Nephron (organoid): ENCODE measurements around the gene LPP.

Experiments used
- H3K27ac Mint-ChIP-seq, 3 experiments: 2 replicates each; pipeline ENCODE4 v1.8.0; 2020; ENCODE audit warnings: mixed read lengths in 3 of 3, mild to moderate bottlenecking in 2 of 3, moderate library complexity in 1 of 3
- H3K27me3 Mint-ChIP-seq: 2 replicates; pipeline ENCODE4 v1.8.0; 2021; ENCODE audit warnings: low read depth, mild to moderate bottlenecking, moderate library complexity, mixed read lengths
- H3K36me3 Mint-ChIP-seq: 2 replicates; pipeline ENCODE4 v1.8.0; 2020; ENCODE audit warnings: low read depth, mixed read lengths
- H3K4me1 Mint-ChIP-seq: 2 replicates; pipeline ENCODE4 v1.8.0; 2020; ENCODE audit warnings: mixed read lengths
- H3K4me3 Mint-ChIP-seq, 3 experiments: 2 replicates each; pipeline ENCODE4 v1.8.0; 2020; ENCODE audit warnings: mild to moderate bottlenecking in 3 of 3, mixed read lengths in 3 of 3, moderate library complexity in 2 of 3
- H3K9me3 Mint-ChIP-seq: 2 replicates; pipeline ENCODE4 v1.8.0; 2020; ENCODE audit warnings: mixed read lengths
- TF ChIP-seq, protein P1 (sequence below), 3 experiments: fragments of 200-600 bp; sonication (generic); IDR thresholded peaks; one replicate each; pipeline ENCODE4 v1.5.0; 2021; ENCODE audit warnings: antibody characterized with exemption in 3 of 3; ENCODE audit not compliant: unreplicated experiment in 3 of 3

The LPP gene

DNA sequence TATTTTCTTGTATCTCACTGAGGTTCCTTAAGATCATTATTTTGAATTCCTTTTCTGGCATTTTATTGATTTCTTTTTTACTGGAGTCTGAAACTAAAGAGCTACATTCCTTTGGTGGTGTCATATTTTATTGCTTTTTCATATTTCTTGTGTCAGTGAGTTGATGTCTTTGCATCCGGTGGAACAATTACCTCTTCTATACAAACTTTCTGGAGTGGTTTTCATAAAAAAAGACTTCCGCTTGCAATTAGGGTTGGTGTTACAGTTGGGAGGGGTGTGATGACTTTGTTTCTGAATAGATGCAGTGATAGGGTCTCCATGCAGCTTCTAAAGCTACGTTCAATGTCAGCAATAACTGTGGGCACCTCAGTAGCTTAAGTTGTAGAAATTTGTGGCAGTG is 181.7 kb downstream of the LPP start:
- Mint-ChIP-seq H3K9me3 (no peaks in the 10 kb centered on the region), H3K4me1 (peaks cover 27% of the 10 kb centered on the region), H3K4me3 (no peak overlapping the region), H3K36me3 (peaks cover 5% of the 10 kb centered on the region), H3K27ac (no peak overlapping the region), H3K27me3 (no peaks in the 10 kb centered on the region)
- TF ChIP-seq, protein P1, sequence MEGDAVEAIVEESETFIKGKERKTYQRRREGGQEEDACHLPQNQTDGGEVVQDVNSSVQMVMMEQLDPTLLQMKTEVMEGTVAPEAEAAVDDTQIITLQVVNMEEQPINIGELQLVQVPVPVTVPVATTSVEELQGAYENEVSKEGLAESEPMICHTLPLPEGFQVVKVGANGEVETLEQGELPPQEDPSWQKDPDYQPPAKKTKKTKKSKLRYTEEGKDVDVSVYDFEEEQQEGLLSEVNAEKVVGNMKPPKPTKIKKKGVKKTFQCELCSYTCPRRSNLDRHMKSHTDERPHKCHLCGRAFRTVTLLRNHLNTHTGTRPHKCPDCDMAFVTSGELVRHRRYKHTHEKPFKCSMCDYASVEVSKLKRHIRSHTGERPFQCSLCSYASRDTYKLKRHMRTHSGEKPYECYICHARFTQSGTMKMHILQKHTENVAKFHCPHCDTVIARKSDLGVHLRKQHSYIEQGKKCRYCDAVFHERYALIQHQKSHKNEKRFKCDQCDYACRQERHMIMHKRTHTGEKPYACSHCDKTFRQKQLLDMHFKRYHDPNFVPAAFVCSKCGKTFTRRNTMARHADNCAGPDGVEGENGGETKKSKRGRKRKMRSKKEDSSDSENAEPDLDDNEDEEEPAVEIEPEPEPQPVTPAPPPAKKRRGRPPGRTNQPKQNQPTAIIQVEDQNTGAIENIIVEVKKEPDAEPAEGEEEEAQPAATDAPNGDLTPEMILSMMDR (IDR thresholded peaks at IDR 0.05; ENCODE audit: unreplicated experiment in 3 of 3), result no peak

DNA sequence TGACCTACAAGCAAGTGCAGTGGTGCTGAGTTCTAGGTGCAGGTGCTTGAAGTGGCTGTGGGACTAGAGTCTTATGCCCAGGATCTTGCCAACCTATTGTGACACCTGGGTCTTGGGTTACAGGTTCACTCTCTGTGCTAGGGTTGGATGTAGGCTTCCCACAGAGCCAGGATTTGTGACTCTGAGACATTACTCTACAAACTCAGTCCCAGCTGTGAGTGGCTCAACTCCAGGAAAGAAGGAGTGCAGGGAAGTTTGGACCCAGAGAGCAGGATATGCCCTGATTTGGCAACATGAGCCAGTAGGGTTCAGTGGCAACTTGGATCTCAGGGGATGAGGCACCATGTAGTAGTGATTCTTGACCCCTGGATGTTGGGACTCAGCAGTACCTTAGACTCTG is 182.2 kb downstream of the LPP start:
- Mint-ChIP-seq H3K36me3 (peaks cover 5% of the 10 kb centered on the region), H3K27me3 (no peaks in the 10 kb centered on the region), H3K4me3 (no peak overlapping the region), H3K4me1 (peaks cover 23% of the 10 kb centered on the region), H3K27ac (no peak overlapping the region), H3K9me3 (no peaks in the 10 kb centered on the region)
- TF ChIP-seq, protein P1 (IDR thresholded peaks at IDR 0.05; ENCODE audit: unreplicated experiment in 3 of 3), result no peak

DNA sequence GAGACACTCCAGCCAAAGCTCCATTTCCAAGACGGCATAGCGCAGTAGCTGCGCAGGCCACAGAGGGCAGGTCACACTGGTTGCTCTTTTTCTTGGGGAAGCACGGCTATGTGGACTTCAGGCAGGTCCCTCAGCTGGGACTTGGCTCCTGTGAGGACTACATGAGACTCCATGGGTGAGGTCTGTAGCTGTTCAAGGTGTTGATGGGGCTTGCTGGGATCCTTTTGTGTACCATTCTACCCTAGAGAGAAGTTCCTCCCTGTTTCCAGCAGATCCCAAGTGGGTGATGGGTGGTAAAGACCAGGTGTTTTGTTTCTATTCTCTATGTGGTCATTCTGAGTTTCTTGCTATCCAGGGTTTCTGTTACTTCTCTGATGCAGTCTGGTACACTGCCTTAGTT is 183.3 kb downstream of the LPP start:
- H3K27me3 Mint-ChIP-seq, result no peaks in the 10 kb centered on the region
- TF ChIP-seq, protein P1 (IDR thresholded peaks at IDR 0.05; ENCODE audit: unreplicated experiment in 3 of 3), result no peak
- H3K27ac Mint-ChIP-seq, result no peak overlapping the region
- H3K4me1 Mint-ChIP-seq, result peaks cover 18% of the 10 kb centered on the region
- H3K36me3 Mint-ChIP-seq, result peaks cover 5% of the 10 kb centered on the region
- H3K4me3 Mint-ChIP-seq, result no peak overlapping the region
- no peaks in the 10 kb centered on the region for H3K9me3 Mint-ChIP-seq

DNA sequence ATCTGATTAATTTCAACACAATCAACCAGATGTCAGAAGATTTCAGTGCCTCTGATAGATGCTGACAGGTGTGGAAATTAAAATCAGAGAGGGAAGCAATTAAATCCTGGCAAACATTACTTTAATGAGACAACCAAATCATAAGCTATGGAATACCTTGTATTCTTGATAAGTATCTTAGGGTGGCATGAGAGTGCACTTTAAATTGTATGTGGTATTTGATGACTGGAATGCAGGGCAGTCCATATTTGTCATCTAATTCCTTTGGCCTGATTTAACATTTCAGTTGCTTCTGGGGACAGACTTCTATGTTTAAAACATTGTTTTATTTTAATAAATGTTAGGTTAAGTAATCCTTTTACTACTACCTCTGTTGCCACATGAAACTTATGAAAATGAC is 184.1 kb downstream of the LPP start:
- H3K36me3 Mint-ChIP-seq, result peaks cover 5% of the 10 kb centered on the region
- no peaks in the 10 kb centered on the region for H3K9me3 Mint-ChIP-seq
- no peak overlapping the region for H3K4me3 Mint-ChIP-seq
- TF ChIP-seq, protein P1 (IDR thresholded peaks at IDR 0.05; ENCODE audit: unreplicated experiment in 3 of 3), result no peak
- no peak overlapping the region for H3K27ac Mint-ChIP-seq
- H3K4me1 Mint-ChIP-seq, result peaks cover 18% of the 10 kb centered on the region
- no peaks in the 10 kb centered on the region for H3K27me3 Mint-ChIP-seq

DNA sequence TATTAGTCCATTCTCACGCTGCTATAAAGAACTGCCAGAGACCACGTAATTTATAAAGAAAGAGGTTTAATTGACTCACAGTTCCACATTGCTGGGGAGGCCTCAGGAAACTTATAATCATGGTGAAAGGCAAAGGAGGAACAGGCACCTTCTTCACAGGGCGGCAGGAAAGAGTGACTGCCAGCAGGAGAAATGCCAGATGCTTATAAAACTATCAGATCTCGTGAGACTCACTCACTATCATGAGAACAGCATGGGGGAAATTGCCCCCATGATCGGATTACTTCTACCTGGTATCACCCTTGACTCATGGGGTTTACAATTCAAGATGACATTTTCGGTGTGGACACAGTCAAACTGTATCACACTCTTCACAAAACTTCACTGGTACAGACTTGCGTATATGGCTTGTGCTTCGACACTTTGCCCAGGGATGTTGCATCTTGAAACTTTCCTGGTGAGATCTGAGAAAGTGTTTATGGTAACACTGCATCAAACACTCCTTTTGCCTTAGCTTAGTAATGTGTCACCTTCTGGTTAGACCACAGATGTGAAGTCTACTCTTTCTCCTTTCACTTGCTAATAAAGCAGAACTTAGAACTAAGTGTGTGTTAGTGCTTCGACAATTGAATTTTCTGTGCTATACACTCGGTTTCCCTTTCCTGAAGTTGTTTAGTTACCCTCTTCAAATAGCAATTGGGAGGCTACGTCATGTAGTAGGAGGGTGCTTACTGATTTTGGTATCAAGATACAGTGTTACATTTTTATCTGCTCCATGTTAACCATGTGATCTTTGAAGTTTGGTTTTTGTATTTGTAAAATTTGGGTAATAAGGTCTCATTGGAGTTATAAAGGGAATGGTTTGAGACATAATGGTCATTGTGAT is 185.7 kb downstream of the LPP start:
- Mint-ChIP-seq H3K27me3 (no peaks in the 10 kb centered on the region), H3K27ac (no peak overlapping the region), H3K4me3 (no peak overlapping the region), H3K9me3 (no peaks in the 10 kb centered on the region), H3K4me1 (peaks cover 27% of the 10 kb centered on the region), H3K36me3 (peaks cover 5% of the 10 kb centered on the region)
- TF ChIP-seq, protein P1 (IDR thresholded peaks at IDR 0.05; ENCODE audit: unreplicated experiment in 3 of 3), result no peak

DNA sequence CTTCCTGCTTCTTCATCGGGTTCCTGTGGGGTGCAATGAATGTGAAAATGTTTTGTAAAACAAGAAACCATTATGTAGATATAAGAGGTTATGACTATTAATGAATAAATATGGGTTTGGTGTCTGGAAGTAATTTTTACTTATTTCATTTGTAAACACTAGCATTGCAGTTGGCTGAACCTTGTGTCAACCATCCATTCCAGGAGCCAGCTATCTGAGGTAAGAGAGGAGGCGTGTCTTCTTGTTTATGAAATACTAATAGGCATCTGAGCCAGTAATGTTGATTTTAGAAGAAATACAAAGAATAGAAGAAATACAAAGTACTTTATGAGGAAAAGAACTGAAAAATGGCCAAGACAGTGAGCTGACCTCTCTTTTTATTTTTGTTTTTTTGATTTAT is 187.5 kb downstream of the LPP start:
- Mint-ChIP-seq H3K36me3 (no peaks in the 10 kb centered on the region), H3K4me1 (peaks cover 31% of the 10 kb centered on the region), H3K27ac (no peak overlapping the region), H3K27me3 (no peaks in the 10 kb centered on the region), H3K4me3 (no peak overlapping the region), H3K9me3 (no peaks in the 10 kb centered on the region)
- TF ChIP-seq, protein P1 (IDR thresholded peaks at IDR 0.05; ENCODE audit: unreplicated experiment in 3 of 3), result no peak
